GM18873 (cell line): ENCODE measurements around the gene CD47.

ENCODE experiments used
- ATAC-seq: cut with Tn5 transposase; IDR thresholded peaks from one replicate; pipeline ENCODE4 v1.9.1; 2021; ENCODE audit warnings: mild to moderate bottlenecking, moderate library complexity, moderate number of reproducible peaks; ENCODE audit not compliant: unreplicated experiment, low FRiP score

CD47 gene

DNA sequence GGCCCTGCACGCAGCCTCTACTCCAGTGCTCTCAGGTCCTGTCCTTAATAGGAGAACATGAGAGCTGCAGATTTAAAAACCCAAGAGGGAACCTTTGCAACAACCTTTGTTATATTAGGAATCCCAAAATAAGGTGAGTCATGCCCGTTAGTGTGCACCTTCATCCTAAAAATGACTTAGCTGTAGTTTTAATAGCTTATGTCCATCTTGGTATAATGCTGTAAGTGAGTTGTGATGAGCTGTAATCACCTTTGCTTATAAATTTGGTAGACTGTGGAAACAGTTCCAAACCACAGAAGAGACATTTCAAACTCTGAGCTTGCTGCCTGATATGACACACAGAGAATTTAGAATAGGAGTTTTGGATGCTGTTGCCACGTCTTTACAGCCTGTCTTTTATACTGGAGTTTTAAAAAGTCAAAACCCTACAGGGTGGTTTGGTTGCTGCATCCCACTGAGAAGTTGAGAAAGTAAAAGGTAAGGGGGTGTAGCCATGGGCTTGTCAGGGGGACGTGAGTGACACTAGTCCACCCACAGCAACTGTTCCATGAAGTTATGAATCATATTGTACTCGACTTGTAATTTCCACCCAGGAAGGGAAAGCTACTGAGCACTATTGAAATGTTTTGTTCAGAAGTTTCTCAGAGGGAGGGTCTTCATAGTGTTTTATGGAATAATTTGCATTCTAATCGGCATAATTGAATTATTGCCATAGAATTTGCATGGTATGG, 27.4 kb upstream of the CD47 start:
- ATAC-seq: no peak

DNA sequence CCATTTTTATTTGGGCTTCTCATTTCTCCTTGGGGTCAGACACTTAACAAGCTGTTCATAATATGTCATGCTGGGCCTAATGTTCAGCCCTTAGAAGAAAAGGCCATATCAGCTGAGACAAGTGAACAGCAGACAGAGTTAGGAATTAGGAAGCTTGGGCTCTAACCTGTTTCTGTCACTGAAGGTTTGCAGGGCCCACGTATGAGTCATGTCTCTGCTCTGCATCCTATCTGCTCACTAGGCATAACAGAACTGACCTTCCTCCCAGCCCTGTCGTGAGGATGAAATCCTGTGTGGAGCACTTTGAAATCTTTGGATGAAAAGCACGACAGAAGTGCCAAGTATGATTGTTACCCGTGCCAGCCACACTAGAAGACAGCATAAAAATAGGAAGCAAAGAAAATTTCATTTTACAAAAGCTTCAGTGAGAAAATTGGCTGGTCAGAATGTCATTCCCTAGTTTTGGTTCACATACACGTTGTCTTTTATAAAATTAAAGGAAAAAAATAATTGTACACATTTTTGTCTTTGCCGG, 26.5 kb upstream of the CD47 start:
- ATAC-seq: no peak

DNA sequence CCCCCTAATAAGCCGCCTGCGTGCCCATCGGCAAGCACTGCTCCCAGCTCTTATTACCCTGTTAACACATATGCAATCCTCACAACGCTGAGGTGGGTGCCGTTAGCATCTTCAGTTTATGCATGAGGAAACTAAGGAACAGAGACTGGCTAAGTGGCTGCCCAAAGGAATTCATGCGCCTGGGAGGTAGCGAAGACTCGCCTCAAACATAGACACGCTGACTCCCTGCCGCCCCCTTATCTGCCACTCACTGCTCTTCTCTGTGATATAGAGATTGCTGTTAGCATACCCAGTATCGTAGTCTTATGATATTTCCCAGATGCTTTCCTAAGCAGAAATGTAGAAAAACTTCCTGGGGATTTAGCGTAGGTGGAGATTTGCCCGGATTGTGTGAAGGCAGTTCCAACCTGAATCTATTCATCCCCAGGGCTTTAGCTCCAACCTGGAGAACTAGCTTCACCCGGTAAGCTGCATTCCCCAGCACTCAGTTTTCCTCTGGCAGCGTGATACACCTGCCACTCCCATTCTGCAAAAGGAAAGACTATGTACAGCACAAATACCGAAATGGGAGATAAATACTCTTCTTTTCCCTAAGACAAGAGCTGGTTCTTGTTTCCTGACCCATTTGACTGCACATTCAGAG, 23.7 kb upstream of the CD47 start:
- no peak for ATAC-seq

DNA sequence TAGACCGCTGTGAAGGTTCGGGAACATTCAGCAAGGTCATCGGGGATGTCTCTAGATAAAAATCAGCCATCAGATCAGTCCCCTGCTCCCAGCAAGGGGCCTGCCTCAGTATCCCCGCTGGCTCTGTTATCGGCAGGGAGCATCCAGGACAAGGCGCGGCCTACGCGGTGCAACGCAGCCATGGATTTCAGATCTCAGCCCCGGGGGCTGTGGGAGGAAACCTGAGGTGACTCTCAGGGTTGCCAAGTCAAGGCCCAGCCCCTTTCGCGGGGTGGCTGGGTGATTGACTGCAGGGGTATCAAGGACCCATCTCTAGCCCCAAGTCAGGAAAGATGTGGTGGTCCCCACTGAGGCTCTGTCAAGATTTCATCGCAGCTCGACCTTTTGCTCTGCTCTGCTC, 23.1 kb upstream of the CD47 start:
- no peak for ATAC-seq

DNA sequence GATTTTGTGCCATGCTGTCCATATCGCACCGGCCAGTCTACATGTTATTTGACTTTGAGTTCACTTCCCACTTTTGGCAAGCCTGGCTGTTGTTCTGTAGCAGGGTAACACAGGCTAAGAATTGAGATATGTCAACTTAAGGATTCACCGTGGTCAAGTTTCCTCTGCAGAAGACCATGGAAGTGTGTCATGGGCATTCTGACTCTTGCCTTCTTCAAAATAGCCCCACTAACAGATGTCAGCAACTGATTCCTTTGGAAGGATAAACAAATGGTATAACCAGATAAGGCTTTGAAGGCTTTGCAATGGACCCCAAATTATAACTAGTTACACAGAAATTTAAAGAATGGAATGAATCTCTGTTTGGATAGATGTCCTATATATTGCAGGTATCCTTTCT, 20.1 kb upstream of the CD47 start:
- ATAC-seq: no peak

DNA sequence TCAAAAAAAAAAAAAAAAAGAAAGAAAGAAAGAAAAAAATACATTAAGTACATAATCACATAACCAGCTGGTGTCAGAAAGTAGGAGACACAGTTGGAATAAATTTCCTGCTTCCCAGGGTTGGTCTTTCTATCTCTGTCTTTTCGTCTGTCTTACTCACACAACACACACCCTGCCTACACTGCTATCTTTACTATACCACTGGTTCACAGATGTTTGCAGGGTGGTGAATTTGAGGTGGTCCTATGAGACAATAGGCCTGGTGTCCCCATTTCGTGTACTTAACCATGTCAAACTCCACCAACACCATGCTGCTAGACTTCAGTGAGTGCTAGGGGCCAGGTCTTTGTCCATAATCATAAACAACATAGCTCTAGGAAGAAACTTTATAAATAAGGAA, 17.6 kb upstream of the CD47 start:
- no peak for ATAC-seq

DNA sequence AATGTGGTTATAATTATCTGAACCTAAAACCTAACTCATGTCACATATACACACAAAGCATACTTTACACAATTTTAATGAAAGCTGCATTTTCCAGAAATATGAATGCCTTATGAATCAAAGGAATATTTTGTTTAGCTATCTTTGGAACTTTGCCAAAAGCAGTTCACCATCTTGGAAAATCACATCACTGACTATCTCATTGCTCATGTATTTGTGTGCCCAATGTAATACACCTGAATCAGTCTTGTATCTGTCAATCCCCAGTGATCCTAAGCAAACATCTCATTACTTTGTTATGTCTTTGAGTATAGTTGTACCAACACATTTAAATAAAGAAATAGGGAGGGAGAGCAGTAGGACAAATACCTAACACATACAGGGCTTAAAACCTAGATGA, 15.6 kb upstream of the CD47 start:
- ATAC-seq: no peak

DNA sequence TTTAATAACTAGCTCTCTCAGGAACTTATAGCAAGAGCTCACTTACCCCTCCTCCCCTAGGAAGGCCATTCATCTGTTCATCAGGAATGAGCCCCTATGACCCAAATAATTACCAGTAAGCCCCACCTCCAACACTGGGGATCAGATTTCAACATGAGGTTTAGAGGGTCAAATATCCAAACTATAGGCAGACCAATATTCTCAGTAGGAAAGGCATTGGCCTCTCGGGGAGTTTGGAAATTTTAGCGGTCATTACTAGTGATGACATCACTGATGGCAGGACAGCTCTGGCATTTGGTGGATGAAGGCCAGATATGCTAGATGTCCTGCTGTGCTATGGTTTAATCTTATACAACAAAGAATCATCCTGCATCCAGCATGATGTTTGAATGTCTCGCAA, 15.2 kb upstream of the CD47 start:
- no peak for ATAC-seq

DNA sequence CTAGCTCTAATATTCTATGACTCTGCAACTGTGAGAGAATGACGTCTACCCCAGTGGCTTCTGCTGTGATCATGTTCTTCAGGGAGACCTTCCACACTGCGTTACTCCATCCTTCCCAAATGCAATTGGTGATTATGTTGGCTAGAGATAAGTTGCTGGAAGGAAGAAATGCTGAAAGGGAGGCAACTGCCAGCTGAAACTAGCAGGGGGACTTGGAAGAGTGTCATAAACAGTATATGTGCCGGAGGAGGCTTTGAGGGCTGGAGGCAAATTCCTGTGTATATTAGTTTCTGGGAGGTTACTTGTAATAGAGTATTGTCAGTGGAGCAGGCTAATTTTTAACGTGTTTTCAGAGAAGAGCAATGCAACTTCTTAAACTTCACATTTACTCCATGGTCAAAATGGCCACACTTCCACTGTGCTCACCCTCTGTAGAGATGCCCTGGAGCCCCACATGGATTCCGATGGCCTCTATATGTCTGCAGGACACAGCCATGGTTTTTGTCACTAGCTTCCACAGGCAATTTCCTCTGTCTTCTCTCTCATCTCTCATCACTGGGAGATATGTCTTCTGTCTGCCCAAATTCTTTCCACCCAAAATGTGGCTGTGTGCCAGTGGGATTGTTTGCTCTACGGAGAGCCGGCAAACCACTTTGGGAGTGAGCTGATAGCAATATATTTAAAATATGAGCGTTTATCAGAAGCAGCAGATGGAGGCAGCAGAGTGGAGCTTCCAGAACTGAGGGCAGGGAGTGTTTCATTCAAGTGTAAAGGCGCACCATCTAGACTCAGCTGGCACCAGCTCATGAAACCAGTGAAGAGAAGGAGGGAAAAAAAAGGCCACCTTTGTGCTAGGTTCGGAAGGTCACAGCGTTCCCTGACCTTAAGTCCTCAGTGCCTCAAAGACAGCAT, 13.3 kb upstream of the CD47 start:
- ATAC-seq: no peak

DNA sequence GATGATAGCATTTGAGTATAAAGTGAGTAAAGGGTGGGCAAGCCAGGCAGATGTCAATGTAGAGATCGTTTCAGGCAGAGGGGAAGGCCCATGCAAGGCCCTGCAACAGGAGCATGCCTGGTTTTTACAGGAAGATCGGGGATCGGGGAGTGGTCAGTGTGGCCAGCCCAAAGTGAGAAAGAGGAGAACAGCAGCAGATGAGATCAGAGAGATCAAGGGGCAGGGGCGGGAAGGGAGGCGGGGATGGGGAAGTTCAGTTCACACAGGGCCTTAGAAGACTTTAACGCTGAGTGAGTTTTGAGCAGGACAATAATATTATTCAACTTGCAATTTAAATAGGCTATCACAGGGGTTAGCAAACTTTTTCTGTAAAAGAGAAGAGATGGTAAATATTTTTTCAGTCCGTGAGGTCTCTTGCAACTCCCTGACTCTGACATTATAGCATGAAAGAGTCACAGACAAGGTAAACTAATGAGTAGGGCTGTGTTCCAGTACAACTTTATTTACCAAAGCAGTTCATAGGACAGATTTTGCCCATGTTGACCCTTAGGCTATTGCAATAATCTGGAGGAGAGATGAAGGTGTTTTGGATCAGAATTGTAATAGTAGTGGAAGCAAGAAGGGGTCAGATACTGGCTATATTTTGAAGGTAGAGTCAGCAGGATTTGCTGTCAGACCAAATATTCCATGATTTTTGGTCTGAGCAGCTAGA, 12.4 kb upstream of the CD47 start:
- no peak for ATAC-seq

DNA sequence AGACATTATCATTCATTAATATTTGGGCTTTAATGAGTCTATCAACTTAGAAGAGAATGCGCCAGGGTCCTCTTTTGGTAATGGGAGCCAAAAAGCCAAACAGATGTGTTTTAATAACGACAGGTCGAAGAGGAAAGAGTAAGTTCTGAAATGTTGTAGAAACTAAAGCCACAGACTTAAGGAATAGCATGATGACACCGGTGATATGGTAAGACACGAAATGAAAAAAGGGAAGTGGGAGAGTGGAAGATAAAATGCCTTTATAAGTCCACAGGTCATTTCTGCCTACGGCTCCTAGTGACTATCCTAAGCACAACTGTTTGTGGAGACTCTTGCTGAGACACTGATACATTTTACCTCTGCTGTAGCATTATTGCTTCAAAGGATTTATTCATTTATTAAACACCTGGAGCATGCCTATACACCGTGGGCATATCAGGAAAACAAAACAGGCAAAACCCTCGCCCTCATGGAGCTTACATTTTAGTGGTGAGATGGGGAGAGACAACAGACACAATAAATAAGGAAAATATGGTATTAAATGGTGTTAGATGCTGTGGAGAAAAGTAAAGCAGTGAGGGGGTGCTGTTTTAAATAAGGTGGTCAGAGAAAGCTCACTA, 11.7 kb upstream of the CD47 start:
- ATAC-seq: no peak

DNA sequence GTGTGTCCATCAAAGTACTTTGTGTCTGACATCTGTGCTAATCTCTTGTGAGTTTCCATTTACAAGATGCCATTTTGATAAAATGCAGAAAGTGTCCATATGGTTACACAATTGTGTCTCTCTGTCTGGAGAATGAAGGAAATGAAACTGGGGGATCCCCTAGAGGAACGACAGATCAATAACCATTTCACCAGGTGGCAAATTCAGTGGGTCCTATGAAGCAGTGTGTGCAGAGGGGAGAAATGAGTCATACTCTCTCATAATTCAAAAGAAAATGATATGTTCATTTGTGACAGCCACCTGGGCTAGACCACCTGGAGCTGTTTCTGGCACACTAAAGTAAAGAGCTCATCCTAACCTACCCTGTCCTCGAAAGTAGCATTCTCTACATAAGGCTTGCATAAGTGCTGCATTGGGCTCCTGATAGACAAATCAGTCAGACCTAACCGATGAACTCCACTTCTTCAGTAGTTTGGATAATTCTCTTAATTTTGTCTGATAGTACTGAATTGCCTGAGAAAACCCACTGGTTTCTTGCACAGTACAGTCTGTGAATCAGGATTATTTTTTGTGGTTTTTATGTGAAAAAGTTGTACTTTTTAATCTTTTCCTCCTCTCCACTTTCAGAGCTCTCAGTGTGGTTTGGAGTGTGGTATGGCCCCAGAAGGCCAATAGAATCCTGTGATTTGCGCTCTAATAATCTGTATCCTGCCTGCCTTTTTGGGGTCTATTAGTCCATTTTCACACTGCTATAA, 10.3 kb upstream of the CD47 start:
- peak; percentile 97 for ATAC-seq

DNA sequence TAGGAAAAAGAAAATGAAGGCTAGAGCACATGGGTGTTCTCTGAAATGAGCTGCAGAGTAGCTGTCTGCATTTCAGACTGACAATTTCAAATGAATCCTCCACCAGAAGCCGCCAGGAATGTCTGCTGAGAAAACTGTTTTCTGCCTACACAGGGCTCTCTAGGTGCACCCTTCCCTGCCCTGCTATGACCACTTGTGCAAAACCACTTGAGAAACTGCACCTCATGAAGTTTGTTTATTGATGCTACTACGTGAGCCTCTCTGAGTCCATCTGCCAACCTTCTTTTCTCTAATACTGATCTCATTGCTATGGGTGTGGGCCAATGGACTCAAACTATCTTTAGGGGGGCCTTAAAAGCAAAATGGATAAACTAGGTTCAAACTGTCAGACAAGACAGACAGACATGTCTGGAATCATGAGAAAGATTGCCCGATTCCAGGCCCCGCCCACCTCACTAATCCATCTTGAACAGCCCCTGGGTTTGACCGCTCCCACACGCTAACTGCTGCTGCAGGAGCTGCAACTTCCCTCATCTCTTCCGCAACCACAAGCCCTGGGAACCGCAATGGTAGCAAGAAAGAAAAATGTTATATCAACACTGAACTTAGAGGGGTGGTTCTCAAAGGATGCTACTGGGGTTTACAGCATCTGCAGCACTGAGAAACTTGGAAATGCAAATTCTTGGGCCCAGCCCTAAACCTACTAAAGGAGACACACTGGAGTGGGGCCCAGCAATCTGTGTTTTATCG, 9.0 kb upstream of the CD47 start:
- ATAC-seq: no peak

DNA sequence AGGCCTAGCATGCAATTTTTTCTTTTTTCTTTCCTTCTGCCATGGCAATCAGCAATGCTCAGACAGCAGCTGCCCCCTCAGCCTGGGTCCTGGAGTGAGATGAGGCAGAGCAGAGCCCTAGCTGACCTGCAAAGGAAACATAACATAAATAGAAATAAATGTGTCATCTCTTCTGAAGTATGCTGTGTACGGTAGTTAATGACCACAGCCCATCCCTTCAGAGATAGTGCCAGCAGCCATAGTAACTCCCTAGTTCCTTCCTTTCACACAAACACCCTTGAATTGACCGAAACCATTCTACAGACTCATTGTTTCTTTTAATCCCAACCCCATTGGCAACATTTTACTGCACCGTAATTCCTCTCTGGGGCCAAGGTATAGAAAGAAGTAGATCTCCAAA, 8.4 kb upstream of the CD47 start:
- ATAC-seq: no peak

DNA sequence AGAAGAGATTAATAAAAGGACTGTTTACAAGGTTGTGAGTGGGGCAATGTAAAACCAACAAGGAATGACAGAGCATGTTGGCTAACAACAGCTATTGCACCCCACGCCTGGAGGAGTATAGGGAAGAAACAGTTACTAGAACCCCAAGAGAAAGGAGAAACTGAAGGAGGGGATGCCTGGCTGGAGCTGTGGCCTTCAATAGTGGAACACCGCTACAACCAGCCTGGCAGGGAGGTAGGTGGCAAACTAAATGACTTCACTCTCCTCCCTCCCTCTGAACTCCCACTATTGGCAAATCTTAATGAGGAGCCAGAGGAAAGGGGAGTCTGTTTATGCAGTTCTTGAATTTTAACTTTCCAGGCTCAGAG, 7.2 kb upstream of the CD47 start:
- ATAC-seq: no peak

DNA sequence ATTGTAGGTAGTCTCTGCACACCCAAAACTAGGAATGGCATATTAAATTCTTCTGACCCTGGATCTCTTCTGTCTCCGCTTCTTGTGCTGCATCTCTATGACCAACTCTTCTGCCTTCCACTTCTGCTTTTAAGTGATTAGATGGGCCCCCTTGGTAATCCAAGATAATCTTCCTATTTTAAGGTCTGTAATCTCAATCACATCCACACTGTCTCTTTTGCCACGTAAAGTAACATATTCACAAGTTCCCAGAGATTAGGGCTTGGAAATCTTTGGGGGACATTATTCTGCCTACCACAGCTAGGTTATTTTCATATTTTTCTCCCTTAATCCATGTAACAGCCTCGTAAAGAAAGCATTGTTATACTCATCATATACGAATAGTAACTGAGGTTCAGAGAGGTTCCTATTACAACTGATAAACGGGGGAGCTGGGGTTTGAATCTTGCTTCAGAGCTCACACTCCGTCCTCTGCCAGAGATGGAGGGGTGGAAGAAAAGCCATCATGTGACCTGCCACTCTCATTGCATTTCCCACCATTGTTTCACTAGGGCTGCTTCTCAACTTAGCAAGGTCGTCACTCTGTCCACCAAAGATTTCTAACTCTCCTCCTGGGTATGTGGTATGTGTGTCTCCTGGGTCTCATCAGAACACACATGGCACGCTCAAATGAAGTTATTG, 6.6 kb upstream of the CD47 start:
- ATAC-seq: no peak

DNA sequence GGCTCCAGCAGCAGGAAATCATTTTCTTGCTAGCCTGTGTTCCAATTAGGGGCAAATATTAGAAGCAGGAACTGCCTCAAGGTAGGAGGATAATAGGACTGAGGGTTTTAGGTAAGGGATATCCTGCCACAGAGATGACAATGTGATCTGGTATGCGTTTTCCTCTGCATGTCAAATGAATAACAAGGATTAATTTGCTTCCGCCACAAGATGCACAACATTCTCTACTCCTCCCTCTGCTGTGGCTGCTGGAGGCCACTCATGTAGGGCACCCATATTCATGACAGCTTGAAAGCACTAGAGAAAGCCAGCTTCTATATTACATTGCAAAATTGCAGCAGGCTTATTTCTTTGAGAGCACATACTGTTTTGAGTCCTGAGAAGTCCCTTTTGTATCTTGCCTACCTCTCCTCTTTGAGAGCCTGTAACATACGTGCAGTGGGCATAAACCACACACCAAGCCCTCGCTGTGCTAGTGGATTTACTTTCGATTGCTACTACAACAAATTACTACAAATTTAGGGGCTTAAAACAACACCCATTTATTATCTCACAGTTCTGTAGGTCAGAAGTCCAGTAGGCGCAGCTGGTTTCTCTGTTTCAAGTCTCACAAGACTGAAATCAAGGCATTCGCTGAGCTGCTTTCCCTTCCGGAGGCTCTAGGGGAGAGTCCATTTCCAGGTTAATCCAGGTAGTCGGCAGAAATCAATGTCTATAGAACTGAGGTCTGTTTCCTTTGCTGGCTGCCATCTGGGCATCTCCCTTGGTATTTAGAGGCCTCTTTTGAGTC, 5.9 kb upstream of the CD47 start:
- no peak for ATAC-seq
